Tibial nerve (tissue), 4 donors: ENCODE measurements around the gene MSS51. TPM values are rescaled to one million over a fixed set of nuclear protein-coding genes. Genes with fewer than 3 reads are reported as not detected.

ENCODE experiments used
- DNase-seq, 2 donors: peaks; one replicate each; pipeline ENCODE4 v3.0.0-alpha.2; 2019; ENCODE audit warnings: low spot score in 2 of 2
- H3K27ac ChIP-seq, 4 donors: fragments of 200-600 bp; sonication (generic) in 3 of 4; one replicate each; pipeline ENCODE4 v1.5.1; 2017 to 2019; ENCODE audit warnings: mild to moderate bottlenecking in 1 of 4
- H3K27me3 ChIP-seq, 2 donors: fragments of 200-600 bp; sonication (generic) in 1 of 2; one replicate each; pipeline versions ENCODE4 v1.5.1 to v1.6.0; 2017 to 2019
- H3K36me3 ChIP-seq, 3 donors: fragments of 200-600 bp; sonication (generic); one replicate each; pipeline ENCODE4 v1.5.1; 2018 to 2019
- H3K4me1 ChIP-seq, 4 donors: fragments of 200-600 bp; sonication (generic) in 3 of 4; one replicate each; pipeline ENCODE4 v1.5.1; 2017 to 2019
- H3K4me3 ChIP-seq, 4 donors: fragments of 200-600 bp; sonication (generic) in 3 of 4; one replicate each; pipeline ENCODE4 v1.5.1; 2017 to 2019; ENCODE audit warnings: mild to moderate bottlenecking in 1 of 4, moderate library complexity in 1 of 4
- H3K9me3 ChIP-seq, 4 donors: fragments of 200-600 bp; sonication (generic) in 3 of 4; one replicate each; pipeline ENCODE4 v1.5.1; 2017 to 2019
- EP300 ChIP-seq, 2 donors: sonication (generic); formaldehyde crosslinking; IDR thresholded peaks; one replicate each; pipeline ENCODE4 v1.6.1; 2017; ENCODE audit warnings: antibody characterized with exemption in 2 of 2, mild to moderate bottlenecking in 1 of 2
- POLR2A ChIP-seq, 2 donors: fragments of 450-650 bp; IDR thresholded peaks; one replicate each; pipeline ENCODE4 v1.6.1; 2017; ENCODE audit warnings: antibody characterized with exemption in 2 of 2, mild to moderate bottlenecking in 2 of 2, moderate library complexity in 2 of 2
- WGBS, 2 donors: methylation state at CpG; one replicate each; pipeline ENCODE4 v1.1.5; 2018; 5-methylcytosine and 5-hydroxymethylcytosine counted together
- total RNA-seq, 4 donors: library from RNA; depleted of rRNA; stranded (reverse); fragments of >200 nt; gene quantifications; one replicate each; pipeline ENCODE4 v1.1.0, GENCODE V29; 2016
- TF ChIP-seq, protein P1 (sequence below), 5 experiments: fragments of 200-600 bp in 3 of 5; fragments of 450-650 bp in 2 of 5; sonication (generic) in 3 of 5; IDR thresholded peaks; one replicate each; pipeline ENCODE4 v1.5.1; 2016 to 2019; ENCODE audit warnings: antibody characterized with exemption in 5 of 5, mild to moderate bottlenecking in 3 of 5, moderate library complexity in 2 of 5

Gene MSS51
- total RNA-seq, 4 donors from 2014 or later, result 1.8 to 3.3 (median 3.0) TPM

- H3K27ac ChIP-seq, result peak overlapping the region; percentile 68 to 97 (median 94)
- no peaks in the 10 kb centered on the region for H3K9me3 ChIP-seq
- H3K27me3 ChIP-seq, result no peaks in the 10 kb centered on the region
- H3K4me1 ChIP-seq, result peaks cover 0 to 30% (median 10%) of the 10 kb centered on the region in 4 donors
- H3K36me3 ChIP-seq, result no peaks in the 10 kb centered on the region
- TF ChIP-seq, protein P1, sequence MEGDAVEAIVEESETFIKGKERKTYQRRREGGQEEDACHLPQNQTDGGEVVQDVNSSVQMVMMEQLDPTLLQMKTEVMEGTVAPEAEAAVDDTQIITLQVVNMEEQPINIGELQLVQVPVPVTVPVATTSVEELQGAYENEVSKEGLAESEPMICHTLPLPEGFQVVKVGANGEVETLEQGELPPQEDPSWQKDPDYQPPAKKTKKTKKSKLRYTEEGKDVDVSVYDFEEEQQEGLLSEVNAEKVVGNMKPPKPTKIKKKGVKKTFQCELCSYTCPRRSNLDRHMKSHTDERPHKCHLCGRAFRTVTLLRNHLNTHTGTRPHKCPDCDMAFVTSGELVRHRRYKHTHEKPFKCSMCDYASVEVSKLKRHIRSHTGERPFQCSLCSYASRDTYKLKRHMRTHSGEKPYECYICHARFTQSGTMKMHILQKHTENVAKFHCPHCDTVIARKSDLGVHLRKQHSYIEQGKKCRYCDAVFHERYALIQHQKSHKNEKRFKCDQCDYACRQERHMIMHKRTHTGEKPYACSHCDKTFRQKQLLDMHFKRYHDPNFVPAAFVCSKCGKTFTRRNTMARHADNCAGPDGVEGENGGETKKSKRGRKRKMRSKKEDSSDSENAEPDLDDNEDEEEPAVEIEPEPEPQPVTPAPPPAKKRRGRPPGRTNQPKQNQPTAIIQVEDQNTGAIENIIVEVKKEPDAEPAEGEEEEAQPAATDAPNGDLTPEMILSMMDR (IDR thresholded peaks at IDR 0.05), result peak in 1 of 5 experiments; percentile 8
- TF ChIP-seq EP300 (IDR thresholded peaks at IDR 0.05) (no peak), POLR2A (IDR thresholded peaks at IDR 0.05) (no peak)
- WGBS, 2 donors, result 6% methylated on average over 15 to 17 of the region's 17 CpGs
- DNase-seq, result no peak
- H3K4me3 ChIP-seq, result peak overlapping the region; percentile 62 to 98 (median 78)
Observed at GRCh38 chr10:73414230-73414945, 19.0 kb downstream of the MSS51 start.

DNA sequence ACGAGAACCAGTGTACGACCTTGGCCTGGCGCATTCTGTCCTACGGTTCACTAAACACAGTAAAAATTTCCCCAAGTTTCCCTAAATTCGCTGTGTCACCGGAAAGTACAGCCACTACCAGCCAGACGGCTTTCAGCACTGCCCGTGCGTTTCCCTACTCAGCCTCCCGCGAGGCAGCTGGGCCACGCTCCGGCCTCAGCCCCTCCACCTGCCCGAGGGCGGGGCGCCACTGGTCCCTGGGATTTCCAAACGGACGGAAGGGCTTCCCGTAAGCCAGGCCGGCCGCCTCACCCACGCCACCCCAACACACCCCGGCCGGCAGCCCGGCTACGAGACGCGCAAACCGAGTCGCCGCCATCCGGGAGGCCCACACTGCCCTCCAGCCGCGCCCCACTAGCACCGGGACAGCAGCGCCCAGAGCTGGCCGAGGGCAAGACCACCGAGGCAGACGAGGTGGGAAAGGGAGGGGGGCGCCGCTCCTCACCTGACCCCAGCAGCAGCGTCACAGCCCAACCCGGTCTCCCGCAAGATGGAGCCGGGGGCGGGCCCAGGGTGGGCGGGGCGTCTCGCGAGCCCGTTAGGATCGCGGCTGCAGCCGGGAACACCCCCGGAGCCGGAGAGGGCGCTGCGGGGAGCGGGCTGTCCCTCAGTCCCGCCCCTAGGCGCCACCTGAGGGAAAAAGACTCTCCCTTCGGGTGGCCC is 19.7 kb downstream of the MSS51 start, which contains the start of gene ANXA7:
ANXA7 (minus strand) TSS at position 531 of the 702 bp plus-strand sequence. CDS start 13,202 bp downstream, outside the sequence.
- DNase-seq, result peak; percentile 89
- WGBS, 2 donors, result 1% methylated on average over 13 to 62 of the region's 62 CpGs
- Histone ChIP-seq H3K4me3 (peak within 1 kb of the TSS; percentile 62 to 98 (median 78)), H3K27me3 (no peaks in the 10 kb centered on the region), H3K27ac (peak within 1 kb of the TSS; percentile 68 to 97 (median 94)), H3K9me3 (no peaks in the 10 kb centered on the region), H3K4me1 (peaks cover 0 to 36% (median 10%) of the 10 kb centered on the region in 4 donors), H3K36me3 (no peaks in the 10 kb centered on the region)
- TF ChIP-seq, protein P1 (IDR thresholded peaks at IDR 0.05), result peak; percentile 17 to 54 (median 48)
- peak; percentile 61 to 94 for TF ChIP-seq EP300 (IDR thresholded peaks at IDR 0.05)
- TF ChIP-seq POLR2A (IDR thresholded peaks at IDR 0.05), result peak in 1 of 2 donors; percentile 79

DNA sequence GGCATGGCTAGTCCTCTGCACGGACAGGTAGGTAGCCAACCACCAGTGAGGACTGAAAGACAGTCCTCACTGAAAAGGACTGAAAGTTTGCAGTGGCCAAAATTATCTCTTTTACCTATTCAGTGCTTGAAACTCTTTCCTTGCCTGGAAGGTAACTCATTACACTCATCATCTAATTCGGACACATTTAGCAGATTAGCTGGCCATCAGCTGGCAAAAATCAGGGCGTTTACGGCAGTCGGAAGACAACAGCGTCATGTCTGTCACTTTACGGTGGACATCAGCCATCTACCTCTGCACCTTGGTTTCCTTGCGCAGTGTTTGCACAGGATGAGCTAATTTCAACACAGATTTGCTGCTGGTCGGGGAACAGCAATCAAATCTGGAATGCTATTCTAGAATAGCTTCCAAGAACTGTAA is 20.2 kb downstream of the MSS51 start:
- no peaks in the 10 kb centered on the region for H3K27me3 ChIP-seq
- H3K27ac ChIP-seq, result peak overlapping the region; percentile 68 to 97 (median 94)
- 2 to 4% methylated on average over 9 of the region's 9 CpGs for WGBS, 2 donors
- H3K4me3 ChIP-seq, result peak overlapping the region; percentile 62 to 98 (median 78)
- no peaks in the 10 kb centered on the region for H3K36me3 ChIP-seq
- H3K4me1 ChIP-seq, result peaks cover 0 to 42% (median 10%) of the 10 kb centered on the region in 4 donors
- peak in 1 of 2 donors; percentile 15 for DNase-seq
- H3K9me3 ChIP-seq, result no peaks in the 10 kb centered on the region
- TF ChIP-seq, protein P1 (IDR thresholded peaks at IDR 0.05), result no peak
- TF ChIP-seq EP300 (IDR thresholded peaks at IDR 0.05), result no peak
- no peak for TF ChIP-seq POLR2A (IDR thresholded peaks at IDR 0.05)

DNA sequence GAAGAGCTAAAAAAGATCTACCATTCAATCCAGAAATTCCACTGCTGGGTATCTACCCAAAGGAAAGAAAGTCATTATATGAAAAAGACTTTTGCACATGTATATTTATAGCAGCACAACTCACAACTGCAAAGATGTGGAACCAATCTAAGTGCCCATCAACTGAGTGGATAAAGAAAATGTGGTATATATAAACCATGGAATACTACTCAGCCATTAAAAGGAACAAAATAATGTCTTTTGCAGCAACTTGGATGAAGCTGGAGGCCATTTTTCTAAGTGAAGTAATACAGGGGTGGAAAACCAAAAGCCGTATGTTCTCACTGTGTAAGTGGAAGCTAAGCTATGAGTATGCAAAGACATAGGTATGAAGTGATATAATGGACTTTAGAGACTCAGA is 22.5 kb downstream of the MSS51 start:
- Histone ChIP-seq H3K36me3 (peaks cover 0 to 11% (median 0%) of the 10 kb centered on the region in 3 donors), H3K4me3 (no peak overlapping the region), H3K27ac (no peak overlapping the region), H3K27me3 (no peaks in the 10 kb centered on the region), H3K9me3 (no peaks in the 10 kb centered on the region), H3K4me1 (peaks cover 0 to 61% (median 10%) of the 10 kb centered on the region in 4 donors)
- WGBS, 2 donors, result 97% methylated on average over 1 of the region's 1 CpG
- DNase-seq, result no peak
- TF ChIP-seq EP300 (IDR thresholded peaks at IDR 0.05), result no peak
- TF ChIP-seq, protein P1 (IDR thresholded peaks at IDR 0.05), result no peak
- no peak for TF ChIP-seq POLR2A (IDR thresholded peaks at IDR 0.05)
